Ascending aorta (tissue), 2 donors: Measurements from ENCODE around the gene LHB. TPM values are rescaled to one million over a fixed set of nuclear protein-coding genes. Genes with fewer than 3 reads are reported as not detected.

Source experiments
- DNase-seq, 2 donors: peaks; one replicate each; pipeline ENCODE4 v3.0.0-alpha.2; 2019; ENCODE audit warnings: low spot score in 2 of 2
- H3K27ac ChIP-seq, 2 donors: fragments of 200-600 bp; sonication (generic); one replicate each; pipeline ENCODE4 v1.5.1; 2016 to 2017; ENCODE audit warnings: mild to moderate bottlenecking in 1 of 2
- H3K27me3 ChIP-seq: fragments of 200-600 bp; sonication (generic); one replicate; pipeline ENCODE4 v1.5.1; 2017
- H3K36me3 ChIP-seq, 2 donors: fragments of 200-600 bp; sonication (generic); one replicate each; pipeline ENCODE4 v1.5.1; 2016
- H3K4me1 ChIP-seq, 2 donors: fragments of 200-600 bp; sonication (generic); one replicate each; pipeline ENCODE4 v1.5.1; 2016 to 2017; ENCODE audit warnings: mild to moderate bottlenecking in 1 of 2
- H3K4me3 ChIP-seq, 2 donors: fragments of 200-600 bp; sonication (generic); one replicate each; pipeline ENCODE4 v1.5.1; 2016 to 2017; ENCODE audit warnings: mild to moderate bottlenecking in 1 of 2
- H3K9me3 ChIP-seq, 2 donors: fragments of 200-600 bp; sonication (generic); one replicate each; pipeline ENCODE4 v1.5.1; 2016
- intact Hi-C: fragments of 100-400 bp; cut with DNase I; formaldehyde crosslinking; loops from one replicate; pipeline ENCODE4 v1.15.1; 2023
- total RNA-seq: library from RNA; depleted of rRNA; stranded (reverse); fragments of >200 nt; gene quantifications from one replicate; pipeline ENCODE4 v1.1.0, GENCODE V29; 2016
- TF ChIP-seq, protein P1 (sequence below), 3 experiments: fragments of 200-600 bp in 2 of 3; fragments of 450-650 bp in 1 of 3; sonication (generic) in 2 of 3; IDR thresholded peaks; one replicate each; pipeline ENCODE4 v1.5.1; 2016 to 2019; ENCODE audit warnings: antibody characterized with exemption in 3 of 3, mild to moderate bottlenecking in 1 of 3, moderate library complexity in 1 of 3

LHB gene
- total RNA-seq, result not detected

DNA sequence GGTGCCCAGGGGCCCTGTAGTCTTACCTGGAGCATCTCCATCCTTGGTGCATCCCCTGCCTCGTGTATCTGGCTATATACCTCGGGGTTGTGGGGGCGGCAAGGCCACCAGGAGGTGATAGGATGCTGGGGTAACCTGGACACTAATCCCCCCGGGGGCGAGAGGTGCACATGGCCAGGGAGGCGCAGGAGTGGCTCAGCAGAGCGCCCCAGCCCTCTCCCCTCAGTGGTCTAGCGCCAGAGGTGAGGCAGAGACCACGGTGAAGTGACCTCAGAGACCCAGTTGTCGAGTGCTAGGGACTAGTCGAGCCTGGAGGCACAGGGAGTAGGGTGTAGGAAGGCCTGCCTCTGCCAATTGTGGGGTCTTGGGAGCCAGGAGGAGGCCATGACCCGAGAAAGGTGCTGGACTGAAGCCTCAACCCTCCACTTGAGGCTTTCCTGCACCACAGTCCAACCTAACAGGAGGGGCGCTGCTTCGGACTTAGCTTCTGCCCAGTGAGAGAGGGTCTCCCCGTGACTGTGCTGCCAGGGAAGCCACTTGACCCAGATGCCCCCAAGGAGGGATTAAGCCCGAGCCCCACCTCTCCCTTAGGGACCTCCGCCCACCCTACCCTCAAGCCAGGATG, at the start of gene LHB:
LHB (minus strand) TSS at position 51 of the 625 bp plus-strand sequence; CDS start at position 41, 10 bp downstream.
- peaks cover 9% of the 10 kb centered on the region for H3K27me3 ChIP-seq
- peaks cover 17 to 26% of the 10 kb centered on the region in 2 donors for H3K36me3 ChIP-seq
- H3K27ac ChIP-seq, result no peak within 1 kb of the TSS
- intact Hi-C loops, result no loop called here
- TF ChIP-seq, protein P1, sequence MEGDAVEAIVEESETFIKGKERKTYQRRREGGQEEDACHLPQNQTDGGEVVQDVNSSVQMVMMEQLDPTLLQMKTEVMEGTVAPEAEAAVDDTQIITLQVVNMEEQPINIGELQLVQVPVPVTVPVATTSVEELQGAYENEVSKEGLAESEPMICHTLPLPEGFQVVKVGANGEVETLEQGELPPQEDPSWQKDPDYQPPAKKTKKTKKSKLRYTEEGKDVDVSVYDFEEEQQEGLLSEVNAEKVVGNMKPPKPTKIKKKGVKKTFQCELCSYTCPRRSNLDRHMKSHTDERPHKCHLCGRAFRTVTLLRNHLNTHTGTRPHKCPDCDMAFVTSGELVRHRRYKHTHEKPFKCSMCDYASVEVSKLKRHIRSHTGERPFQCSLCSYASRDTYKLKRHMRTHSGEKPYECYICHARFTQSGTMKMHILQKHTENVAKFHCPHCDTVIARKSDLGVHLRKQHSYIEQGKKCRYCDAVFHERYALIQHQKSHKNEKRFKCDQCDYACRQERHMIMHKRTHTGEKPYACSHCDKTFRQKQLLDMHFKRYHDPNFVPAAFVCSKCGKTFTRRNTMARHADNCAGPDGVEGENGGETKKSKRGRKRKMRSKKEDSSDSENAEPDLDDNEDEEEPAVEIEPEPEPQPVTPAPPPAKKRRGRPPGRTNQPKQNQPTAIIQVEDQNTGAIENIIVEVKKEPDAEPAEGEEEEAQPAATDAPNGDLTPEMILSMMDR (IDR thresholded peaks at IDR 0.05), result no peak
- H3K4me1 ChIP-seq, result peaks cover 8 to 18% of the 10 kb centered on the region in 2 donors
- no peak for DNase-seq
- H3K4me3 ChIP-seq, result peak within 1 kb of the TSS; percentile 56 to 65
- no peaks in the 10 kb centered on the region for H3K9me3 ChIP-seq

DNA sequence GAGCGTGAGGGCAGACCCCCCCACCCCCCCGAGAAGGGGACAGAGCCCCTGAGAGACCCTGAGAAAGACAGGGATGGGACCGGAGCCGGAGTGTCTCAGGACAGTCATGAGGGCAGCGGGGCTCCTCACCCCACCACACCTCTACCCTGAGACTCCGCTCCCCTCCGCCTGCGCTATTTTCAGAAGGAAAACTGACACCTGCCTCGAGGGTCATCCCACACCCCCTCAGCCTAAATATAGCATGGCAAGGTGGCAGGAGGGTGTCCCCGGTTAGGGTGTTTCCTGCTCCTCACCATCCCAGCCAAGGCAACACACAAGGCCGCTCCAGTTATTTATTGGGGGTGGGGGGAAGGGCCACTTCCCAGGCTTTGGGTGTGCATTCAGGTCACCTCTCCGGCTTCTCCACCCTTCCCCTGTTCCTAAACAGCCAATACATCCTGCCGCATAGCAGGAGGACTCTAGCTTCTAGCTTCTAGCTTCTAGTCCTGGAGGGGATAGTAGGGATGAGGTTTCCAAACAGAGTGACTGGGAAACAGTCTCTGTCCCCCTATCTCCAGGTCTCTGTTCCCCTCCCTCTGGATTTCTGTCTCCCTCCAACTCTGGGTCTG, 49.1 kb upstream of the LHB start:
- Histone ChIP-seq H3K27me3 (no peaks in the 10 kb centered on the region), H3K27ac (no peak overlapping the region), H3K9me3 (no peaks in the 10 kb centered on the region), H3K4me3 (no peak overlapping the region), H3K36me3 (no peaks in the 10 kb centered on the region), H3K4me1 (peaks cover 0 to 3% of the 10 kb centered on the region in 2 donors)
- DNase-seq, result no peak
- intact Hi-C loops, result no loop called here
- TF ChIP-seq, protein P1 (IDR thresholded peaks at IDR 0.05), result no peak

GRCh38 chr19:49064768-49065611, 48.1 kb upstream of the LHB start, which contains the start of gene NTF4:
NTF4 (minus strand) TSS chr19:49064818; CDS start chr19:49061997, 2,821 bp downstream.
- Histone ChIP-seq H3K27ac (no peak within 1 kb of the TSS), H3K36me3 (no peaks in the 10 kb centered on the region), H3K4me3 (peak within 1 kb of the TSS in 1 of 2 donors; percentile 35), H3K4me1 (peaks cover 0 to 3% of the 10 kb centered on the region in 2 donors), H3K9me3 (no peaks in the 10 kb centered on the region), H3K27me3 (no peaks in the 10 kb centered on the region)
- intact Hi-C loops, result no loop called here
- no peak for DNase-seq
- TF ChIP-seq, protein P1 (IDR thresholded peaks at IDR 0.05), result no peak

DNA sequence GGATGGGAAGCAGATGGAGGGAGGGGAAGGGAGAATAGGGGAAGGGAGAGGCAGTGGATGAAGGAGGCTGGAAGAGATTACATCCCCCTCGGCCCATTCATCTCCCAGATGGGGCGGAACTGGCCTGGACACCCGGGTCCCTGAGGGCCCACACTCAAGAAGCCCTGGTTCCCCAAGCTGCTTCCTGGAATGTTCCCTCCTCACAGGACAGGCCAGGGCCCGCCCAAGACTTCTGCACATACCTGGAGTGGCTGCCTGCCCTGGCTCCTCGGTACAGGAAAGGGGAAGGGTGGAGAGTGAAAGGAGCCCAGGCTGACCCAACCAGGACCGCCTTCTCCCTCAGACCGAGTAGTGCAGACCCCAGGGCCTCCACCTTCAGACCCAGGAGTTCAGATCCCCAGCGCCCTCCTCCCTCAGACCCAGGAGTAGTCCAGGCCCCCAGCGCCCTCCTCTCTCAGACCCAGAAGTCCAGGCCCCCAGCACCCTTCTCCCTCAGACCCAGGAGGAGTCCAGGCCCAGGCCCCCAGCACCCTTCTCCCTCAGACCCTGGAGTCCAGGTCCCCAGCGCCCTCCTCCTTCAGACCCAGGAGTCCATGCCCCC, 47.2 kb upstream of the LHB start:
- no peak overlapping the region for H3K27ac ChIP-seq
- peaks cover 0 to 3% of the 10 kb centered on the region in 2 donors for H3K4me1 ChIP-seq
- H3K36me3 ChIP-seq, result no peaks in the 10 kb centered on the region
- no peak for DNase-seq
- intact Hi-C loops, result no loop called here
- no peak overlapping the region for H3K4me3 ChIP-seq
- no peaks in the 10 kb centered on the region for H3K9me3 ChIP-seq
- H3K27me3 ChIP-seq, result no peaks in the 10 kb centered on the region
- TF ChIP-seq, protein P1 (IDR thresholded peaks at IDR 0.05), result no peak

DNA sequence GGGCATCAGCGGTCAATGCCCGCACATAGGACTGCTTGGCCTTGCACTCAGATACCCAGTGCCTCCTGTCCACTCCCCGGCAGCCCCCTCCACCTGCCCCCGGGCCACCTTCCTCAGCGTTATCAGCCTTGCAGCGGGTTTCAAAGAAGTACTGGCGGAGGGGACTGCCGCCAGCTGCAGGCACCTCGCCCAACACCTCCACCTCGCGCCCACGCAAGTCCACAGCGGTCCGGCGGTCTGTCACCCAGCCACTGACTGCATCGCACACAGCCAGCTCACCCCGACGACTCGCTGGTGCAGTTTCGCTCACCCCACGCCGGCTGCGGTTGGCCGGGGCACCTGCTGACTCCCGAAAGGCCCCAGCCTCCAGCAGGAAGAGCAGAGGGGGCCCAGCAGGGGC, 44.6 kb upstream of the LHB start:
- intact Hi-C loops, result no loop called here
- H3K27me3 ChIP-seq, result peaks cover 3% of the 10 kb centered on the region
- DNase-seq, result no peak
- TF ChIP-seq, protein P1 (IDR thresholded peaks at IDR 0.05), result no peak
- H3K4me3 ChIP-seq, result no peak overlapping the region
- peaks cover 8 to 13% of the 10 kb centered on the region in 2 donors for H3K4me1 ChIP-seq
- no peaks in the 10 kb centered on the region for H3K9me3 ChIP-seq
- no peaks in the 10 kb centered on the region for H3K36me3 ChIP-seq
- H3K27ac ChIP-seq, result no peak overlapping the region
